Activated naive CD8-positive, alpha-beta T cell treated with anti-CD3 and anti-CD28 coated beads, Interleukin-2, amount 10 ng/mL, durations not matched to agents 7 days and 5 days (primary cell): Measurements from ENCODE around the gene PPP2CA. TPM values are rescaled to one million over a fixed set of nuclear protein-coding genes. Genes with fewer than 3 reads are reported as not detected.

Experiments used
- ATAC-seq: fragments of 150-1000 bp; cut with Tn5 transposase; one replicate; pipeline ENCODE4 v1.10.0; 2021; ENCODE audit warnings: low read depth, moderate library complexity
- POLR2A ChIA-PET: fragments of 350-600 bp; sonication (Branson Sonifier 250); formaldehyde crosslinking; loops from one replicate; lab custom pipeline; 2021; ENCODE audit warnings: antibody characterized with exemption; lab: Charles Lee
- DNase-seq: peaks from one replicate; pipeline ENCODE4 v3.0.0; 2021
- H3K27ac Mint-ChIP-seq: one replicate; pipeline ENCODE4 v1.8.0; 2022; ENCODE audit warnings: mild to moderate bottlenecking, mixed read lengths
- H3K27me3 Mint-ChIP-seq: one replicate; pipeline ENCODE4 v1.8.0; 2022; ENCODE audit warnings: mild to moderate bottlenecking, moderate library complexity, mixed read lengths
- H3K36me3 Mint-ChIP-seq: one replicate; pipeline ENCODE4 v1.8.0; 2021; ENCODE audit warnings: mild to moderate bottlenecking, mixed read lengths
- H3K4me1 Mint-ChIP-seq: one replicate; pipeline ENCODE4 v1.8.0; 2021; ENCODE audit warnings: mixed read lengths
- H3K4me3 Mint-ChIP-seq: one replicate; pipeline ENCODE4 v1.8.0; 2022; ENCODE audit warnings: mild to moderate bottlenecking, moderate library complexity, mixed read lengths
- H3K9me3 Mint-ChIP-seq: one replicate; pipeline ENCODE4 v1.8.0; 2021; ENCODE audit warnings: mixed read lengths
- microRNA-seq: library from miRNA; unstranded; fragments of <30 nt; microRNA quantifications from one replicate; pipeline ENCODE4 v1.2.0, GENCODE V29; 2022
- total RNA-seq, 2 experiments: library from RNA; stranded (reverse); gene quantifications; one replicate each; pipeline ENCODE4 v1.2.3, GENCODE V29; 2021

Gene PPP2CA
- total RNA-seq, 2 experiments from 2014 or later, result 122 to 129 TPM

DNA sequence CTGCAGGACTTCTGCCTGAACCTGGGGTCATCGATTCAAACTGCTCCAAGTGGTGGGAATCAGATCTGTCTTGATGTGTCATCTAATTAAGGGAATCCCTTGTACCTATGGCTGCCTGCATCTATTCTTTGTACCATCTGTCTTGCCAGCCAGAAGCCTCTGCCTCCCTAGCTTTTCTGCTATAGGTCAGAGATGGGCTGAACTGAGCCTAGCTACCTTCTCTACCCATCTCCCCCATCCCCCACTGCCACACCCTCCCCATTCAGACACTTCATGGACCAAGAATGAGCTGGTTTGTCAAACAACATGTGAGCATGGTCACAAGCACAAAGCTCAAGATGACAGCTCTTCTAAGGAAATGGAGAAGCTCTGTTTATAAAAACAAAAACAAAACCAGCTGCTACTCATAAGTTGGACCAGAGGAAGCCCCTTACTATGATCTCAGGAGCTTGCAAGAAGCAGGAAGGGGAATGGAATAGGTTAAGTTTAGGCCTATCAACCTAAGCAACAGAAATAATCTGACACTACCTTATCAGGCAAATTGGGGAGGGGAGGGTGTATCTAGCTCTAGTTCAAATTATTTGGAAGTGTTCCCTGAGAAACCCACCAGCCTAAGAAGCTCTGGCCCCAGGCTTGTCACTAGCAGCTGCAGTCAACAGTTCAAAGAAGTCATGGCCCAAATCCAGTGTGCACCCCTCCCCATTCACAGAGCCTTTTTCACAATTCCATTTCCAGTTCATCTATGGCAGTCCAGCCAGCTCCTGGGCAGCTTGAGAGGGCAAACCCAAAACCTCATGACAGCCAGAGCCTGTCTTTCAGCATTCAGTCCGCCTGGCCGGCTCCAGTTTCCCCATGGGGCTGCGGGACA, 79.0 kb downstream of the PPP2CA start:
- POLR2A ChIA-PET, result interaction anchor here (0.6 to 2.7 kb wide), 7 partner anchors 15 to 1650 kb away, joined by 3 to 10 read pairs (median 3); partner anchors contain the start of gene SKP1
- H3K9me3 Mint-ChIP-seq, result no peaks in the 10 kb centered on the region
- ATAC-seq, result no peak
- peak overlapping the region; percentile 45 for H3K27ac Mint-ChIP-seq
- H3K27me3 Mint-ChIP-seq, result no peaks in the 10 kb centered on the region
- H3K36me3 Mint-ChIP-seq, result peaks cover 27% of the 10 kb centered on the region
- H3K4me3 Mint-ChIP-seq, result no peak overlapping the region
- DNase-seq, result no peak
- peaks cover 29% of the 10 kb centered on the region for H3K4me1 Mint-ChIP-seq

- POLR2A ChIA-PET, result interaction anchor here (0.6 to 1.1 kb wide), 4 partner anchors 14 to 1649 kb away, joined by 3 to 4 read pairs (median 3); partner anchors contain the start of gene SKP1
- H3K36me3 Mint-ChIP-seq, result peaks cover 29% of the 10 kb centered on the region
Observed at GRCh38 chr5:134145779-134146581, 79.9 kb downstream of the PPP2CA start.

GRCh38 chr5:134145041-134145757, 80.7 kb downstream of the PPP2CA start:
- no peak for ATAC-seq
- POLR2A ChIA-PET, result interaction anchor here (1.1 kb wide), 1 partner anchor 31 kb away, joined by 4 read pairs; the partner anchor contains the start of gene SKP1
- H3K9me3 Mint-ChIP-seq, result no peaks in the 10 kb centered on the region
- no peak overlapping the region for H3K4me3 Mint-ChIP-seq
- peaks cover 29% of the 10 kb centered on the region for H3K4me1 Mint-ChIP-seq
- no peaks in the 10 kb centered on the region for H3K27me3 Mint-ChIP-seq
- DNase-seq, result no peak
- peaks cover 25% of the 10 kb centered on the region for H3K36me3 Mint-ChIP-seq
- H3K27ac Mint-ChIP-seq, result peak overlapping the region; percentile 26

More at GRCh38 chr5:134145779-134146581, 79.9 kb downstream of the PPP2CA start:
- DNase-seq (peak; percentile 85), ATAC-seq (peak; percentile 75)
- Mint-ChIP-seq H3K4me1 (peaks cover 29% of the 10 kb centered on the region), H3K27me3 (no peaks in the 10 kb centered on the region), H3K27ac (peak overlapping the region; percentile 68), H3K4me3 (no peak overlapping the region), H3K9me3 (no peaks in the 10 kb centered on the region)

Small RNAs within 50 kb of the gene (microRNA-seq; reads per million reads assigned to microRNA genes)
- gene MIR3661, result not detected

Other genes starting within 250 kb of the PPP2CA start
- 100 to 1,000 TPM; 194 to 199 TPM for gene VDAC1, start 221.1 kb downstream of the PPP2CA start, total RNA-seq
- gene TCF7, start 111.4 kb downstream of the PPP2CA start, total RNA-seq, result 100 to 1,000 TPM; 283 to 315 TPM
- gene SKP1, start 49.1 kb downstream of the PPP2CA start, total RNA-seq, result 100 to 1,000 TPM; 193 to 206 TPM
- 1 to 10 TPM; 1.2 to 1.9 TPM for gene CDKL3, start 141.1 kb upstream of the PPP2CA start, total RNA-seq
- 100 to 1,000 TPM in 1 of 2 experiments, 10 to 100 TPM in 1; 98.5 to 101 TPM for gene UBE2B, start 145.5 kb upstream of the PPP2CA start, total RNA-seq
- gene CDKN2AIPNL, start 185.8 kb upstream of the PPP2CA start, total RNA-seq, result 10 to 100 TPM; 22.3 to 23.4 TPM